ENCODE data around the gene C1orf122. TPM values are rescaled to one million over a fixed set of nuclear protein-coding genes. Genes with fewer than 3 reads are reported as not detected.
A peak's percentile ranks its signal among the peaks of the same experiment; 100 is the strongest.

Gene C1orf122
- total RNA-seq, 1 donor from 2014 or later = 112 TPM

GRCh38 chr1:37778654-37779053, 28.9 kb upstream of the C1orf122 start:
- H3K27me3 ChIP-seq (ENCODE audit: control insufficient read depth, insufficient read depth, low read length) = no peaks in the 10 kb centered on the region
- H3K4me3 ChIP-seq (ENCODE audit: low read depth, low read length) = no peak overlapping the region
- no peak for DNase-seq (ENCODE audit: low read depth)
- TF ChIP-seq, protein P1, sequence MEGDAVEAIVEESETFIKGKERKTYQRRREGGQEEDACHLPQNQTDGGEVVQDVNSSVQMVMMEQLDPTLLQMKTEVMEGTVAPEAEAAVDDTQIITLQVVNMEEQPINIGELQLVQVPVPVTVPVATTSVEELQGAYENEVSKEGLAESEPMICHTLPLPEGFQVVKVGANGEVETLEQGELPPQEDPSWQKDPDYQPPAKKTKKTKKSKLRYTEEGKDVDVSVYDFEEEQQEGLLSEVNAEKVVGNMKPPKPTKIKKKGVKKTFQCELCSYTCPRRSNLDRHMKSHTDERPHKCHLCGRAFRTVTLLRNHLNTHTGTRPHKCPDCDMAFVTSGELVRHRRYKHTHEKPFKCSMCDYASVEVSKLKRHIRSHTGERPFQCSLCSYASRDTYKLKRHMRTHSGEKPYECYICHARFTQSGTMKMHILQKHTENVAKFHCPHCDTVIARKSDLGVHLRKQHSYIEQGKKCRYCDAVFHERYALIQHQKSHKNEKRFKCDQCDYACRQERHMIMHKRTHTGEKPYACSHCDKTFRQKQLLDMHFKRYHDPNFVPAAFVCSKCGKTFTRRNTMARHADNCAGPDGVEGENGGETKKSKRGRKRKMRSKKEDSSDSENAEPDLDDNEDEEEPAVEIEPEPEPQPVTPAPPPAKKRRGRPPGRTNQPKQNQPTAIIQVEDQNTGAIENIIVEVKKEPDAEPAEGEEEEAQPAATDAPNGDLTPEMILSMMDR (IDR thresholded peaks at IDR 0.05; ENCODE audit: insufficient read depth, low read length, poor library complexity, severe bottlenecking) = no peak
- H3K36me3 ChIP-seq (ENCODE audit: control insufficient read depth, insufficient read depth, low read length) = no peaks in the 10 kb centered on the region

GRCh38 chr1:37782491-37782890, 25.1 kb upstream of the C1orf122 start:
- DNase-seq (ENCODE audit: low read depth) = no peak
- no peaks in the 10 kb centered on the region for H3K27me3 ChIP-seq (ENCODE audit: control insufficient read depth, insufficient read depth, low read length)
- no peak overlapping the region for H3K4me3 ChIP-seq (ENCODE audit: low read depth, low read length)
- no peaks in the 10 kb centered on the region for H3K36me3 ChIP-seq (ENCODE audit: control insufficient read depth, insufficient read depth, low read length)
- TF ChIP-seq, protein P1 (IDR thresholded peaks at IDR 0.05; ENCODE audit: insufficient read depth, low read length, poor library complexity, severe bottlenecking) = no peak

GRCh38 chr1:37792943-37793686, 14.5 kb upstream of the C1orf122 start:
- TF ChIP-seq, protein P1 (IDR thresholded peaks at IDR 0.05; ENCODE audit: insufficient read depth, low read length, poor library complexity, severe bottlenecking) = no peak
- Histone ChIP-seq H3K27me3 (ENCODE audit: control insufficient read depth, insufficient read depth, low read length) (peaks cover 27% of the 10 kb centered on the region), H3K36me3 (ENCODE audit: control insufficient read depth, insufficient read depth, low read length) (no peaks in the 10 kb centered on the region), H3K4me3 (ENCODE audit: low read depth, low read length) (no peak overlapping the region)
- DNase-seq (ENCODE audit: low read depth) = no peak

DNA sequence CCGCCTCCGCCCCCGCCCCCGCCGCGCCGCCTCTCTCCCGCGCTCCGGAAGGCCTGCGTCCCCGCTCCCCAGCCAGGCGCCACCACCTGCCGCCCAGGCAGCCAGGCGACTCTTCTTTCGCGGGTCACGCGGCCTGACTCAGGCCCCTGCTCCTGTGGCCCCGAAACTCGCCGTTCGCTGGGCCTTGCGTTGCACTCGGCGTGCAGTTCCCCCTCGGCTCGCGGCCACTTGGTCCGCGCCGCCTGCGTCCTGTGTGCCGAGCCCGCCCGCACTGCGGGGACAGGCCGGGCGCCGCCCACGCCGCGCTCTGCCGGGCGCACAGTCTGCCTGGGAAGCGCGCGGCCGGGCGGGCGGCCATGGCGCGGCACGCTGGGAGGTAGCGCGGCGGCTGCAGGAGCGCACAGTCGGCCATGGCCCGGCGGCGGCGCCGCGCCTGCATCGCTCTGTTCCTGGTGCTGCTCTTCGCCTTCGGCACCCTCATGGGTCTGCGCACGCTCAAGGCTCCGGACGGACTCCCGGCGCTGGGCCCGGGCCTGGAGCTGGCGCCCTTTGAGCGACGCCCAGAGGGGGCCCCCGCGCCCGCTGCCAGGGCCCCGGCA, 13.7 kb upstream of the C1orf122 start, which contains the start of gene MANEAL:
Gene MANEAL (plus strand): TSS at position 75 of the 599 bp plus-strand sequence. CDS start 336 bp downstream, at position 411.
- TF ChIP-seq, protein P1 (IDR thresholded peaks at IDR 0.05; ENCODE audit: insufficient read depth, low read length, poor library complexity, severe bottlenecking) = no peak
- H3K27me3 ChIP-seq (ENCODE audit: control insufficient read depth, insufficient read depth, low read length) = peaks cover 27% of the 10 kb centered on the region
- H3K4me3 ChIP-seq (ENCODE audit: low read depth, low read length) = peak within 1 kb of the TSS; percentile 38
- no peaks in the 10 kb centered on the region for H3K36me3 ChIP-seq (ENCODE audit: control insufficient read depth, insufficient read depth, low read length)
- no peak for DNase-seq (ENCODE audit: low read depth)

GRCh38 chr1:37794372-37795339, 12.9 kb upstream of the C1orf122 start:
- no peak overlapping the region for H3K4me3 ChIP-seq (ENCODE audit: low read depth, low read length)
- H3K36me3 ChIP-seq (ENCODE audit: control insufficient read depth, insufficient read depth, low read length) = no peaks in the 10 kb centered on the region
- DNase-seq (ENCODE audit: low read depth) = no peak
- H3K27me3 ChIP-seq (ENCODE audit: control insufficient read depth, insufficient read depth, low read length) = peaks cover 27% of the 10 kb centered on the region
- TF ChIP-seq, protein P1 (IDR thresholded peaks at IDR 0.05; ENCODE audit: insufficient read depth, low read length, poor library complexity, severe bottlenecking) = no peak

Data from kidney epithelial cell (primary cell).